IMR-90 (cell line): ENCODE results near the gene DCC.

ENCODE experiments used
- RCOR1 ChIP-seq: IDR thresholded peaks from 2 replicates; pipeline ENCODE4 v1.6.1; 2012; ENCODE audit warnings: mild to moderate bottlenecking, low read length, improper control_type of control experiment; ENCODE audit not compliant: insufficient replicate concordance
- TF ChIP-seq, protein P1 (sequence below): conservative IDR thresholded peaks from 2 replicates; pipeline ENCODE4 v1.5.1; 2012; ENCODE audit warnings: mild to moderate bottlenecking, low read depth, low read length, improper control_type of control experiment

DNA sequence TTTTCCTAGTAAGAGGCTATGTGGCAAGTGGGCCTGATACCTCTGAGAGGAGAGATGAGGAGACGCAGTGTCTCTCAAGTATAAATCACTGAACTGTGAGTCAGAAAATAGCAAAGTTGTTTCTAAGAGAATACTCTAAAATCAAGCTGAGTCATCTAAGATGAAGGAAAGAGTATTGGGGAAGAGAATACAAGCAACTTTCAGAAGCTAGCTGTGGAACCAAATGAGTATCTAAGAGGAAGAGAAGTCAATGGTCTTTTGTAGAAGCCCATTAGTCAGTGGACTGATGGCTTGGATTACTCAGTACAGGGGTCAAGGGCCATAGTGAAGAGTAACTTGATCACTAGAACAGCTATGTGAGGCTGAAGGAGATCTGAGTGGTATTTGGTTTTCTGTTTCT, 2.7 kb upstream of the DCC start:
- TF ChIP-seq, protein P1, sequence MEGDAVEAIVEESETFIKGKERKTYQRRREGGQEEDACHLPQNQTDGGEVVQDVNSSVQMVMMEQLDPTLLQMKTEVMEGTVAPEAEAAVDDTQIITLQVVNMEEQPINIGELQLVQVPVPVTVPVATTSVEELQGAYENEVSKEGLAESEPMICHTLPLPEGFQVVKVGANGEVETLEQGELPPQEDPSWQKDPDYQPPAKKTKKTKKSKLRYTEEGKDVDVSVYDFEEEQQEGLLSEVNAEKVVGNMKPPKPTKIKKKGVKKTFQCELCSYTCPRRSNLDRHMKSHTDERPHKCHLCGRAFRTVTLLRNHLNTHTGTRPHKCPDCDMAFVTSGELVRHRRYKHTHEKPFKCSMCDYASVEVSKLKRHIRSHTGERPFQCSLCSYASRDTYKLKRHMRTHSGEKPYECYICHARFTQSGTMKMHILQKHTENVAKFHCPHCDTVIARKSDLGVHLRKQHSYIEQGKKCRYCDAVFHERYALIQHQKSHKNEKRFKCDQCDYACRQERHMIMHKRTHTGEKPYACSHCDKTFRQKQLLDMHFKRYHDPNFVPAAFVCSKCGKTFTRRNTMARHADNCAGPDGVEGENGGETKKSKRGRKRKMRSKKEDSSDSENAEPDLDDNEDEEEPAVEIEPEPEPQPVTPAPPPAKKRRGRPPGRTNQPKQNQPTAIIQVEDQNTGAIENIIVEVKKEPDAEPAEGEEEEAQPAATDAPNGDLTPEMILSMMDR = no peak
- no peak for TF ChIP-seq RCOR1
